CD14-positive monocyte (primary cell): ENCODE data around the gene SSTR4. TPM values are rescaled to one million over a fixed set of nuclear protein-coding genes. Genes with fewer than 3 reads are reported as not detected.
"Not testable (repeated sequence)": the region's sequence is repeated elsewhere in the genome, so short reads cannot be mapped to it uniquely, and the experiment has no call there.

Source experiments
- DNase-seq, 3 donors: peaks; one replicate each; pipeline ENCODE4 v3.0.0-alpha.2; 2011 to 2022
- H2AFZ ChIP-seq: 2 replicates; pipeline ENCODE4 v1.6.0; 2012; ENCODE audit warnings: mild to moderate bottlenecking, low read depth, low read length, inconsistent platforms; ENCODE audit not compliant: insufficient read depth, poor library complexity, severe bottlenecking
- H3K27ac ChIP-seq, 2 donors: 1 replicate in 1 of 2; 2 replicates in 1 of 2; pipeline ENCODE4 v1.5.1; 2012 to 2013; ENCODE audit warnings: low read length in 2 of 2, control low read depth in 1 of 2, inconsistent platforms in 1 of 2, low read depth in 1 of 2, mild to moderate bottlenecking in 1 of 2
- H3K27me3 ChIP-seq, 2 donors: one replicate each; pipeline versions ENCODE4 v1.6.0 to v1.6.1; 2011 to 2013; ENCODE audit warnings: low read length in 2 of 2; ENCODE audit not compliant: control insufficient read depth in 2 of 2, insufficient read depth in 2 of 2
- H3K36me3 ChIP-seq, 2 donors: replicated peaks in 1 of 2; 1 replicate in 1 of 2; 2 replicates in 1 of 2; pipeline versions ENCODE4 v1.5.1 to v1.6.1; 2012 to 2013; ENCODE audit warnings: low read length in 2 of 2, control low read depth in 1 of 2, inconsistent platforms in 1 of 2, mild to moderate bottlenecking in 1 of 2; ENCODE audit not compliant: insufficient read depth in 2 of 2, control insufficient read depth in 1 of 2
- H3K4me1 ChIP-seq, 2 donors: 1 replicate in 1 of 2; 2 replicates in 1 of 2; pipeline versions ENCODE4 v1.5.1 to v1.6.1; 2012 to 2013; ENCODE audit warnings: low read length in 2 of 2, control low read depth in 1 of 2, inconsistent platforms in 1 of 2, mild to moderate bottlenecking in 1 of 2, moderate library complexity in 1 of 2; ENCODE audit not compliant: insufficient read depth in 2 of 2, control insufficient read depth in 1 of 2
- H3K4me2 ChIP-seq: replicated peaks from 2 replicates; pipeline ENCODE3; 2012; ENCODE audit warnings: low read length, moderate library complexity, mild to moderate bottlenecking; ENCODE audit not compliant: poor library complexity, severe bottlenecking; ENCODE audit errors: extremely low read depth
- H3K4me3 ChIP-seq, 3 experiments: fragments of 200-600 bp in 1 of 3; sonication (generic) in 1 of 3; replicated peaks in 1 of 3; 1 replicate in 2 of 3; 2 replicates in 1 of 3; pipeline ENCODE4 v1.5.1; 2011 to 2013; ENCODE audit warnings: low read length in 3 of 3, mild to moderate bottlenecking in 3 of 3, control low read depth in 2 of 3, low read depth in 2 of 3, inconsistent platforms in 1 of 3, moderate library complexity in 1 of 3
- H3K79me2 ChIP-seq: 2 replicates; pipeline ENCODE4 v1.6.0; 2012; ENCODE audit warnings: mild to moderate bottlenecking, control low read depth, inconsistent platforms, low read length, moderate library complexity; ENCODE audit not compliant: insufficient read depth
- H3K9ac ChIP-seq: 2 replicates; pipeline ENCODE4 v1.6.0; 2017; ENCODE audit warnings: low read length, mild to moderate bottlenecking; ENCODE audit not compliant: insufficient read depth, poor library complexity, severe bottlenecking
- H3K9me3 ChIP-seq, 2 donors: replicated peaks in 1 of 2; 1 replicate in 1 of 2; 2 replicates in 1 of 2; pipeline versions ENCODE4 v1.5.1 to v1.6.1; 2012 to 2013; ENCODE audit warnings: low read length in 2 of 2, control low read depth in 1 of 2; ENCODE audit not compliant: control insufficient read depth in 1 of 2, insufficient read depth in 1 of 2
- H4K20me1 ChIP-seq: 2 replicates; pipeline ENCODE4 v1.6.0; 2012; ENCODE audit warnings: mild to moderate bottlenecking, low read length, control low read depth, moderate library complexity; ENCODE audit not compliant: insufficient read depth
- H3K27ac Mint-ChIP-seq, 7 donors: one replicate each; pipeline ENCODE4 v1.8.0; 2020; ENCODE audit warnings: mild to moderate bottlenecking in 7 of 7, mixed read lengths in 7 of 7, moderate library complexity in 6 of 7, inconsistent platforms in 2 of 7
- H3K27me3 Mint-ChIP-seq, 3 donors: one replicate each; pipeline ENCODE4 v1.8.0; 2021 to 2022; ENCODE audit warnings: low read depth in 3 of 3, mild to moderate bottlenecking in 3 of 3, mixed read lengths in 3 of 3, moderate library complexity in 3 of 3, inconsistent platforms in 1 of 3
- H3K36me3 Mint-ChIP-seq, 2 donors: one replicate each; pipeline ENCODE4 v1.8.0; 2020; ENCODE audit warnings: mixed read lengths in 2 of 2, inconsistent platforms in 1 of 2, mild to moderate bottlenecking in 1 of 2
- H3K4me1 Mint-ChIP-seq: one replicate; pipeline ENCODE4 v1.8.0; 2020; ENCODE audit warnings: mild to moderate bottlenecking, mixed read lengths
- H3K4me3 Mint-ChIP-seq, 2 donors: one replicate each; pipeline ENCODE4 v1.8.0; 2020; ENCODE audit warnings: mild to moderate bottlenecking in 2 of 2, mixed read lengths in 2 of 2, moderate library complexity in 1 of 2
- H3K9me3 Mint-ChIP-seq, 7 donors: one replicate each; pipeline ENCODE4 v1.8.0; 2020 to 2022; ENCODE audit warnings: mixed read lengths in 7 of 7, mild to moderate bottlenecking in 6 of 7, moderate library complexity in 6 of 7, inconsistent platforms in 2 of 7
- WGBS: methylation state at CpG from one replicate; pipeline ENCODE4 v1.1.5; 2013; ENCODE audit warnings: missing lambda C conversion rate; ENCODE audit not compliant: insufficient coverage; 5-methylcytosine and 5-hydroxymethylcytosine counted together
- intact Hi-C, 2 donors: fragments of 100-400 bp; cut with micrococcal nuclease; formaldehyde crosslinking; loops; one replicate each; pipeline versions ENCODE4 v1.15.0 to v1.15.1; 2023
- polyA plus RNA-seq, 3 donors: library from polyadenylated mRNA; depleted of rRNA in 1 of 3; unstranded in 2 of 3; stranded (reverse) in 1 of 3; fragments of 300-500 nt in 2 of 3; fragments of >200 nt in 1 of 3; fragmentation: Illumina TruSeq in 2 of 3; gene quantifications; 1 replicate in 2 of 3; 2 replicates in 1 of 3; pipeline ENCODE4 v1.2.3, GENCODE V29; 2012 to 2021
- TF ChIP-seq, protein P1 (sequence below): fragments of 200-600 bp; IDR thresholded peaks from one replicate; pipeline ENCODE4 v1.8.0; 2022; ENCODE audit warnings: antibody characterized with exemption, mild to moderate bottlenecking

SSTR4 gene
- polyA plus RNA-seq, 3 donors, result not detected

DNA sequence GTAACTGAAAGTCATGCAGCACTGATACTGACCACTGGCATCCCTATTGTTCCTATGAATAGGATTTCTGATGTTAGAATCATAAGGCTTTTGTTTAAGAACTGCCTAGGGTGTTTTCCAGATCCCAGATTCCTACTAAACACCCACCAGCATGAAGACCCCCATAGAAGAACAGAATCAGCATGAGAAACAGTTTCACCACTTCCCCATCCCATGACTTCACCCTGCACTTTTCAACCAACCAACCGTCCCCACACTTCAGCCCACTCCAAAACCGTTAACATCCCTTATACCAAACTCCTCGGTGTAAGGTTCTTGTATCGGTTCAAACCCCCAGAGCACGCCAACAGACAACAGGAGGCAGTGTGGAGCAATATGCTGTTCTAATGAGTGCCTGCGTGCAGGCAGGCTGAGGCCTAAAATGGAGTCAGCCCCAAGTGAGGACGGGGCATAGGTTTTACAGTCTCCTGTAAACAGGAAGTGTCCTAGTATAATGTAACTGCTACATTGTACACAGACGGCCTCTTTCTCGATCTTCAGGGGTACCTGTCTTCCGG, 11.4 kb upstream of the SSTR4 start:
- Histone ChIP-seq H2AFZ (peak overlapping the region; percentile 54), H3K9me3 (peaks cover 0 to 2% of the 10 kb centered on the region in 2 donors), H3K4me2 (no peak overlapping the region), H3K27me3 (no peaks in the 10 kb centered on the region), H3K36me3 (no peaks in the 10 kb centered on the region), H3K4me3 (no peak overlapping the region), H3K27ac (no peak overlapping the region), H3K4me1 (peaks cover 34 to 38% of the 10 kb centered on the region in 2 donors), H4K20me1 (no peaks in the 10 kb centered on the region), H3K9ac (no peak overlapping the region), H3K79me2 (no peaks in the 10 kb centered on the region)
- Mint-ChIP-seq H3K27me3 (peaks cover 2 to 5% (median 4%) of the 10 kb centered on the region in 3 donors), H3K27ac (peak overlapping the region in 4 of 7 donors; percentile 2 to 82 (median 66)), H3K4me1 (peaks cover 49% of the 10 kb centered on the region), H3K9me3 (peaks cover 0 to 5% (median 3%) of the 10 kb centered on the region in 7 donors), H3K4me3 (no peak overlapping the region), H3K36me3 (peaks cover 4 to 5% of the 10 kb centered on the region in 2 donors)
- intact Hi-C loops, result loop anchor here (10.0 kb wide), 2 partner anchors 99 to 321 kb away; no protein-coding TSS in a partner anchor
- 80% methylated on average over 3 of the region's 10 CpGs for WGBS
- TF ChIP-seq, protein P1, sequence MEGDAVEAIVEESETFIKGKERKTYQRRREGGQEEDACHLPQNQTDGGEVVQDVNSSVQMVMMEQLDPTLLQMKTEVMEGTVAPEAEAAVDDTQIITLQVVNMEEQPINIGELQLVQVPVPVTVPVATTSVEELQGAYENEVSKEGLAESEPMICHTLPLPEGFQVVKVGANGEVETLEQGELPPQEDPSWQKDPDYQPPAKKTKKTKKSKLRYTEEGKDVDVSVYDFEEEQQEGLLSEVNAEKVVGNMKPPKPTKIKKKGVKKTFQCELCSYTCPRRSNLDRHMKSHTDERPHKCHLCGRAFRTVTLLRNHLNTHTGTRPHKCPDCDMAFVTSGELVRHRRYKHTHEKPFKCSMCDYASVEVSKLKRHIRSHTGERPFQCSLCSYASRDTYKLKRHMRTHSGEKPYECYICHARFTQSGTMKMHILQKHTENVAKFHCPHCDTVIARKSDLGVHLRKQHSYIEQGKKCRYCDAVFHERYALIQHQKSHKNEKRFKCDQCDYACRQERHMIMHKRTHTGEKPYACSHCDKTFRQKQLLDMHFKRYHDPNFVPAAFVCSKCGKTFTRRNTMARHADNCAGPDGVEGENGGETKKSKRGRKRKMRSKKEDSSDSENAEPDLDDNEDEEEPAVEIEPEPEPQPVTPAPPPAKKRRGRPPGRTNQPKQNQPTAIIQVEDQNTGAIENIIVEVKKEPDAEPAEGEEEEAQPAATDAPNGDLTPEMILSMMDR, result no peak
- no peak for DNase-seq

- Histone ChIP-seq H3K9me3 (peaks cover 0 to 2% of the 10 kb centered on the region in 2 donors), H3K27me3 (no peaks in the 10 kb centered on the region), H3K27ac (no peak overlapping the region), H2AFZ (no peak overlapping the region), H3K4me2 (no peak overlapping the region), H4K20me1 (no peaks in the 10 kb centered on the region), H3K9ac (no peak overlapping the region), H3K79me2 (no peaks in the 10 kb centered on the region), H3K4me1 (peaks cover 42 to 48% of the 10 kb centered on the region in 2 donors), H3K36me3 (no peaks in the 10 kb centered on the region), H3K4me3 (no peak overlapping the region)
- TF ChIP-seq, protein P1, result no peak
- Mint-ChIP-seq H3K4me1 (peaks cover 59% of the 10 kb centered on the region), H3K9me3 (peaks cover 0 to 7% (median 3%) of the 10 kb centered on the region in 7 donors), H3K36me3 (peaks cover 4 to 5% of the 10 kb centered on the region in 2 donors), H3K4me3 (no peak overlapping the region), H3K27me3 (peaks cover 2 to 5% (median 4%) of the 10 kb centered on the region in 3 donors), H3K27ac (peak overlapping the region in 4 of 7 donors; percentile 82 to 94 (median 90))
- intact Hi-C loops, result loop anchor here (10.0 kb wide), 2 partner anchors 100 to 320 kb away; no protein-coding TSS in a partner anchor
- no CpG with 5 or more reads among the region's 3 CpGs for WGBS
- no peak for DNase-seq
These were observed 10.4 kb upstream of the SSTR4 start for GRCh38 chr20:23024701-23025100.

- not testable (repeated sequence) for H3K79me2 ChIP-seq, H4K20me1 ChIP-seq, H3K27me3 Mint-ChIP-seq, H3K4me3 Mint-ChIP-seq, H3K36me3 ChIP-seq, H3K4me3 ChIP-seq, H3K9me3 ChIP-seq, H3K9ac ChIP-seq, H3K9me3 Mint-ChIP-seq, H3K36me3 Mint-ChIP-seq, H3K4me2 ChIP-seq, H3K27me3 ChIP-seq
- H2AFZ ChIP-seq, result peak overlapping the region; percentile 40
- intact Hi-C loops, result loop anchor here (10.0 kb wide), 2 partner anchors 101 to 319 kb away; no protein-coding TSS in a partner anchor
- WGBS, result 75% methylated on average over 11 of the region's 14 CpGs
- Mint-ChIP-seq H3K27ac (peak overlapping the region; percentile 82 to 94 (median 88)), H3K4me1 (peaks cover 64% of the 10 kb centered on the region)
- H3K27ac ChIP-seq, result peak overlapping the region; percentile 1 to 78
- H3K4me1 ChIP-seq, result peaks cover 42 to 52% of the 10 kb centered on the region in 2 donors
- peak; percentile 94 to 98 (median 97) for DNase-seq
These were observed 9.6 kb upstream of the SSTR4 start for GRCh38 chr20:23025503-23025902.
